CD4-positive, alpha-beta T cell treated with Interleukin-1 beta for 1 hour (primary cell): ENCODE results near the gene ZKSCAN4.

Experiments used
- DNase-seq, 2 donors: peaks; one replicate each; pipeline ENCODE4 v3.0.0-alpha.2; 2020 to 2022

ZKSCAN4 gene

GRCh38 chr6:28208111-28208659 lies 43.9 kb downstream of the ZKSCAN4 start:
- no peak for DNase-seq

DNA sequence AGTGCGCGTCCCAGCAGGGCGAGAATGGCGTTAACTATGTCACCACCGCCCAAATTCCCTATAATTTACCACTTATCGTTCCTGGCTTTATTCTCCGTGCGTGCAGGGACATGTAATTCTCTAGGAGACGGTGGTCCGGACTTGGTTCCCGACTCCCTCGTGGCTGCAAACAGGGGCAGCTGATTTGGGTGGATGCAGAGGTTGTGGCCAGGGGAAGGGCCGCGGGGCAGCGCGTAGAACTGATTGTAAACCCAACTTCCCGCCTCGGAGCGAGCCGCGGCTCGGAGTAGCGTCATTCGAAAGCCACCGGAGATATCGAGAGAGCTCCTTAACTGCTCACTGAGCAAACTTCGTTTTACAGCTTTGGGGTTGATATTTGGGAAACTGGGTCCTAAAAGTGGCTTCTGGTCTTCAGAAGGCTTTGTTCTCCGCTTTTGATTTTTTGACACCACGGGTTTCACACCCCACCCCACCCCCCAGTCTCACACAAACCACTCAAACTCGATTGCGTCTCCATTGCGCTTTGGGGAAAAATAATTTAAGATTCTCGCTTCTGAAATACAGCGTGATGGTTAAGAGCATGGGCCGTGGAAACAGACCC lies 44.5 kb downstream of the ZKSCAN4 start:
- no peak for DNase-seq

DNA sequence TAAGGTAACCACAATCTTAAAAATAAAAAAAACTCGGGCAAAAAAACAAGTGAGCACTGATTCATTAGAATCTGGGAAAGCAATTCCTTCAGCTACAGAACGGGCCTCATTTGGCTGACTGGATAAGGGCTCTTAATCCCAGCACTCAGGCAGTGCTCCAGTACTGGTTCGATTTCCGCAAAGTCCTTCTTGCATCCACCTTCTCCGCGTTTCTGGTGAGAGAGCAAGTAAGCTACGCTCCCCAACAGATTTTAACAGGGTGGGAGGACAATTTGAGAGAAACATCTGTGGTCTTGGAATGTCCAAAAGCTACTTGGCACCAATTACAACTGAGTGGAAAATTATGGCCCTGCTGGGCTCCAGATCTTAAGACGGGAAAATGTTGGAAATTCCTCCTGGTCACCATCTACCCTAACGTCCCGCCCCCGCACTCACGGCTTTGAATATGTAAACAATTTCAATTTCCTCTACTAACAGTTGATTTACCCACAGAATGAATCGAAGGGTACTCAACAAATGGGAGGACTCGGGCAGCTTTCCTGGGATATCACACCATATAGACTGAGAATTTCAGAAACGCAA lies 45.0 kb downstream of the ZKSCAN4 start:
- no peak for DNase-seq

GRCh38 chr6:28206527-28206926 lies 45.5 kb downstream of the ZKSCAN4 start:
- DNase-seq, result no peak

- DNase-seq, result no peak
Observed at GRCh38 chr6:28205879-28206278, 46.2 kb downstream of the ZKSCAN4 start.

DNA sequence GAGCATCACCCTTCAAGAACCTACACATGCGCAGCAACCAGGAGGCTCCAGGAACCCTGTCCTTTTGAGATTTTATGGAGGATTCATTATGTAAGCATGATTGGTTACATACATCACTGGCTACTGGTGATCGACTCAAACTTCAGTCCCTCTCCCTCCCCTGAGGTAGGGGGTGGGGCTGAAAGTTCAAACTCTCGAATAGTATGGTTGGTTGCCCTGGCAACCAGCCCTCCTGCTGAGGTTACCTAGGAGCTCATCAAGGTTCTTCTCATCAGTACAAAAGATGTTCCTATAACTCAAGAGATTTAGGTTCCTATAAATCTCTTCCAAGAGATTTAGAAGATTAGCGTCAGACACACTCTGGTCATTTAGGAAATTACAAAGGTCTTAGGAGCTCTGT lies 48.9 kb downstream of the ZKSCAN4 start:
- no peak for DNase-seq

DNA sequence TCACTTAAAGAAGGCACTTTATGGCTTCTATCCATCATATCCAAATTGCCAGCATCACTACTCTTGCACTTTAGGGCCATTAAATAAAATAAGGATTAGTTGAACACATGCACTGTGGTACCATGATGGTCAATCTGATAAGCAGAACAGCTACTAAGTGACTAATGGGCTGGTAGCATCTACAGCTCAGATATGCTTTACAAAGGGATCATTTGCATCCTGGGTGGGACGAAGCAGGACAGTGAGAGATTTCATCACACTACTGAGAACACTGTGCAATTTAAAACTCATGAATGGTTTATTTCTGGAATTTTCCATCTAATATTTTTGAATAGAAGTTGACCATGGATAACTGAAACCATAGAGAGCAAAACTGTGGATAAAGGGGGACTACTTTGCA lies 52.0 kb downstream of the ZKSCAN4 start:
- DNase-seq, result no peak
